Skeletal muscle tissue (tissue), 4 donors: ENCODE measurements around the gene TBC1D1. TPM values are rescaled to one million over a fixed set of nuclear protein-coding genes. Genes with fewer than 3 reads are reported as not detected.
A peak's percentile ranks its signal among the peaks of the same experiment; 100 is the strongest.

Source experiments
- H3K27ac ChIP-seq: one replicate; pipeline ENCODE4 v1.7.0; 2013; ENCODE audit warnings: mild to moderate bottlenecking, low read depth, low read length, inconsistent platforms
- H3K27me3 ChIP-seq, 3 donors: one replicate each; pipeline ENCODE4 v1.7.0; 2013; ENCODE audit warnings: low read length in 3 of 3; ENCODE audit not compliant: control insufficient read depth in 3 of 3, insufficient read depth in 3 of 3
- H3K36me3 ChIP-seq, 3 donors: one replicate each; pipeline ENCODE4 v1.7.0; 2013; ENCODE audit warnings: low read length in 3 of 3; ENCODE audit not compliant: control insufficient read depth in 3 of 3, insufficient read depth in 3 of 3
- H3K4me1 ChIP-seq, 3 donors: one replicate each; pipeline ENCODE4 v1.7.0; 2013; ENCODE audit warnings: low read length in 3 of 3, mild to moderate bottlenecking in 3 of 3; ENCODE audit not compliant: control insufficient read depth in 3 of 3, insufficient read depth in 3 of 3
- H3K4me3 ChIP-seq, 3 donors: one replicate each; pipeline ENCODE4 v1.7.0; 2013; ENCODE audit warnings: low read length in 3 of 3
- H3K9ac ChIP-seq, 3 donors: one replicate each; pipeline ENCODE4 v1.7.0; 2013; ENCODE audit warnings: low read length in 3 of 3, mild to moderate bottlenecking in 3 of 3, moderate library complexity in 2 of 3, low read depth in 1 of 3
- H3K9me3 ChIP-seq, 3 donors: one replicate each; pipeline ENCODE4 v1.7.0; 2013; ENCODE audit warnings: low read length in 3 of 3; ENCODE audit not compliant: control insufficient read depth in 3 of 3
- total RNA-seq: library from RNA; depleted of rRNA; stranded (reverse); fragments of >200 nt; gene quantifications from one replicate; pipeline ENCODE4 v1.2.3, GENCODE V29; 2014
- donor health status: Osteomylitis.

TBC1D1 gene
- total RNA-seq, 1 donor from 2014 or later: 54.3 TPM

DNA sequence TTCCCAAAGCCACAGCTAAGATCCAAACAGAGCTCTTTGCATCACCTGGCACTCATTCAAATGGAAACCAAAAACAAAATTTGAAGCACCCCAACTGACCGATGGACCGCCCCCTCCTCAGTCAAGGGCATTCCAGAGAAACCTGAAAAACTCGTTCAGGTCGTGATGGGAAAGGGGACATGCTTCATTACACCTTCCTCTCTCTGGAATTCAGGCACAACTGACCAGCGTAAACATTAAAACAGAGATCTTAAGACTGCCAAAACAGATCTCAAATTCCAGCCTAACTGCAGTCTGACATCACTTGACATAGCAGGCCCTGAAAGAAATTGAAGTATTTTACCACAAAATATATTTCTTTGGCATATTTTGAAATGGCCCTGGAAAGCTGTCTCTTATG is 97.8 kb downstream of the TBC1D1 start:
- no peak overlapping the region for H3K9ac ChIP-seq
- no peak overlapping the region for H3K4me3 ChIP-seq
- H3K9me3 ChIP-seq: no peaks in the 10 kb centered on the region
- peaks cover 6 to 10% (median 8%) of the 10 kb centered on the region in 3 donors for H3K4me1 ChIP-seq
- no peak overlapping the region for H3K27ac ChIP-seq
- no peaks in the 10 kb centered on the region for H3K27me3 ChIP-seq
- no peaks in the 10 kb centered on the region for H3K36me3 ChIP-seq

GRCh38 chr4:37989398-37990260 is 98.7 kb downstream of the TBC1D1 start:
- H3K4me3 ChIP-seq: no peak overlapping the region
- no peaks in the 10 kb centered on the region for H3K36me3 ChIP-seq
- no peaks in the 10 kb centered on the region for H3K27me3 ChIP-seq
- H3K4me1 ChIP-seq: peaks cover 6 to 10% (median 8%) of the 10 kb centered on the region in 3 donors
- no peaks in the 10 kb centered on the region for H3K9me3 ChIP-seq
- H3K9ac ChIP-seq: no peak overlapping the region
- peak overlapping the region; percentile 43 for H3K27ac ChIP-seq

- no peaks in the 10 kb centered on the region for H3K27me3 ChIP-seq
- no peaks in the 10 kb centered on the region for H3K36me3 ChIP-seq
- peaks cover 10 to 14% (median 12%) of the 10 kb centered on the region in 3 donors for H3K4me1 ChIP-seq
- no peak overlapping the region for H3K9ac ChIP-seq
- H3K9me3 ChIP-seq: no peaks in the 10 kb centered on the region
- H3K4me3 ChIP-seq: no peak overlapping the region
- peak overlapping the region; percentile 43 for H3K27ac ChIP-seq
Measured at GRCh38 chr4:37990731-37991245, 99.9 kb downstream of the TBC1D1 start.

GRCh38 chr4:37991623-37992410 is 100.9 kb downstream of the TBC1D1 start:
- no peaks in the 10 kb centered on the region for H3K36me3 ChIP-seq
- no peaks in the 10 kb centered on the region for H3K27me3 ChIP-seq
- H3K9ac ChIP-seq: no peak overlapping the region
- no peak overlapping the region for H3K4me3 ChIP-seq
- peak overlapping the region; percentile 36 for H3K27ac ChIP-seq
- H3K9me3 ChIP-seq: no peaks in the 10 kb centered on the region
- H3K4me1 ChIP-seq: peaks cover 10 to 20% (median 16%) of the 10 kb centered on the region in 3 donors

DNA sequence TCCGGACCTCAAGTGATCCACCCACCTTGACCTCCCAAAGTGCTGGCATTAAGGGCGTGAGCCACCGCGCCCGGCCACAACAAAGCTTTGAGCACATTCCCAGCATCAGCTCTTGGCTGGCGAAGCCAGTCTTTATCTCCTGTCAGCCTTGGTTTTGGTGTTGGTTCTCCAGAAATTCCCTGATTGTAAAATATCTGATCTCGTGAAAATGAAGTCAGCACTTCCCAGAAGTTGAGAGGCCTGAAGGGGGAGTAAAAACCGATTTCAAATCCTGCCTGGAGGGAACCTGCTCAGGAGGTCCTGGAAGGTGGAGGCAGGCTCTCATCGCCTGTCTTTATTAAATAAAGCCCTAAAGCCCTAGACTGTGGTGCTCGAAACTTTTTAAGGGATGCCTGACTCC is 102.9 kb downstream of the TBC1D1 start:
- Histone ChIP-seq H3K36me3 (no peaks in the 10 kb centered on the region), H3K9me3 (no peaks in the 10 kb centered on the region), H3K4me1 (peaks cover 10 to 28% (median 23%) of the 10 kb centered on the region in 3 donors), H3K27ac (no peak overlapping the region), H3K27me3 (no peaks in the 10 kb centered on the region), H3K9ac (no peak overlapping the region), H3K4me3 (no peak overlapping the region)

GRCh38 chr4:37994569-37994968 is 103.7 kb downstream of the TBC1D1 start:
- Histone ChIP-seq H3K27me3 (no peaks in the 10 kb centered on the region), H3K4me3 (no peak overlapping the region), H3K9me3 (no peaks in the 10 kb centered on the region), H3K27ac (no peak overlapping the region), H3K9ac (no peak overlapping the region), H3K36me3 (no peaks in the 10 kb centered on the region), H3K4me1 (peaks cover 6 to 26% (median 25%) of the 10 kb centered on the region in 3 donors)

DNA sequence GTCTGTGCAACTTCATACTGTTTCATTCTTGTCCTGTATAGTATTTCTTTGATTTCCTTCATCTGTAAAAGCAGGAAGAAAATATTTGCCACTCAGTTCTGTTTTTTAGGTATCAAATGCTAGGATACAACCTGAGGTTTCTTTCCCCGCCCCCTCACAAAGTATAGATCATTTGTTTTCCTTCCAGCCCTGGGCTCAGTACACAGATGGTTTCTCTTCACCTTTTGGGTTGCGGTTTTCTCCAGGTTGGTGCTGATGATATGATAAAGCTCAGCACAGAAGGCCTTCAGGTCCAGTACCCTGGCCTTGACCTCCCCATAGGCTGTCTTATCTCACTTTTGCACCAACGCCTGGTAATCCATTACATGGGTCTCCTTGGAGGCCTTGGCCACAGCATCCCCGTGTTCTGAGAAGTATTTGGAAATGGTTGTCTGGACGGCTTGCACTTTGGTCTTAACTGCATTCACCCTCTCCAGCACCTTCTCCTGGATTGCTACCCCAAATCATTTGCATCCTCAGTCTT is 104.5 kb downstream of the TBC1D1 start:
- H3K27me3 ChIP-seq: no peaks in the 10 kb centered on the region
- H3K9me3 ChIP-seq: no peaks in the 10 kb centered on the region
- no peaks in the 10 kb centered on the region for H3K36me3 ChIP-seq
- H3K4me1 ChIP-seq: peaks cover 5 to 25% (median 25%) of the 10 kb centered on the region in 3 donors
- peak overlapping the region in 1 of 3 donors; percentile 17 for H3K4me3 ChIP-seq
- H3K27ac ChIP-seq: no peak overlapping the region
- no peak overlapping the region for H3K9ac ChIP-seq

DNA sequence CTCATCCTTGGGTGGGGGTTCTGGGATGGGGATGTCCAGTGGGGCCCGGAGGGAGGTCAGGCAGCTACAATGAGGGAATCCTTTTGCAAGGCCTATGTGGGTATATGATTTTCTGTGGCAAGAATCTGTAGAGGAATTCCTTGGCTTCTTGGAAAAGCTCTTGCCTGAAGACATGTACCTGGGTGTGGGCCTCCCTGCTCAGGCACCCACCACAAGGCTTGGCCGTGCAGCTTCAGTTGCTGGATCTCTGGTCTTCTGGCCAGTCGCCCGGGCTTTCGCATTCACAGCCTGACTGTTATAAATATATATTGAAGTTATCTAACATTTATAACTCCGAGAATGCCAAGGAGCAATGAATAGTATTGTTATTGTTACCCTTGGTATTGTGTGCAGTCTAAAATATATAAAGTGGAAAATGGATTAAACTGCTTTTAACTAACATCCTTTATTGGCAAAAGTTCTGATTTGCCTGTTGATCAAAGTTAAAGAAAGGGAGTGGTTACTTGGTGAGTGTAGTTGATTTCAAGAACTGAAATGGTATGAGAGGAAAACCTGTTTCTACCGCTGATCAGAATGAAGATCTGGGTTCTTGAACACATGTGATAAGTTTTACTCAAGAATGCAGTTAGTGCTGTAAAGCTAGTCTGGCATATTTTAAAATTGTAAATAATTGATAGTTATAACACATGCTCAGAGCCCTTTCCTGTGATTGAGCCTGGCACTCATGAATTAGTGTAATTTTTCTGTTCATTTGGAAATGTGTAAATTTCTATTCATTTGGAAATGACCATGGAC is 105.3 kb downstream of the TBC1D1 start:
- Histone ChIP-seq H3K36me3 (no peaks in the 10 kb centered on the region), H3K4me3 (peak overlapping the region in 1 of 3 donors; percentile 17), H3K27me3 (no peaks in the 10 kb centered on the region), H3K27ac (no peak overlapping the region), H3K4me1 (peaks cover 2 to 24% (median 21%) of the 10 kb centered on the region in 3 donors), H3K9ac (peak overlapping the region in 1 of 3 donors; percentile 36), H3K9me3 (no peaks in the 10 kb centered on the region)

DNA sequence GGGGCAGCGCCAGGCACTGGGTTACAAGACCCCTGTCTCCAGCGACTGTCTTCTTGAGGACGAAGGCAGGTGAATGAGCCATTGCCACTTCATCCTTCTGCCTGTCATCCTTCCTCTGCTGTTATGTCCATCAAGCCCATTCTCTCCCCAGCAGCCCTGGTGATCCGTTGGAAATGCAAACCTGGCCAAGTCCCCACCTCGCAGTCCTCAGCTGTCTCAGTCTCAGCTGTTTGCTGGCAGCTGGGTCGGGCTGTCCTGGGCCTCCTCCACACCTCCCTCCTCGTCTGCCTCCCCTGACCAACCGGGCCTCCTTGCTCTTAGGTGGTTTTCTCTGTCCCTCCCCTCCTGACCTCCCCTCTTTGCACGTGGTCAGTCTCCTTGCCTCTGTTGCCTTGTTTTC is 107.3 kb downstream of the TBC1D1 start:
- no peaks in the 10 kb centered on the region for H3K27me3 ChIP-seq
- H3K4me3 ChIP-seq: no peak overlapping the region
- H3K9me3 ChIP-seq: no peaks in the 10 kb centered on the region
- peaks cover 0 to 26% (median 25%) of the 10 kb centered on the region in 3 donors for H3K4me1 ChIP-seq
- no peak overlapping the region for H3K27ac ChIP-seq
- H3K9ac ChIP-seq: no peak overlapping the region
- H3K36me3 ChIP-seq: no peaks in the 10 kb centered on the region
